ENCODE measurements around the gene SEMA4A.
"Not testable (repeated sequence)": the region's sequence is repeated elsewhere in the genome, so short reads cannot be mapped to it uniquely, and the experiment has no call there.

Gene SEMA4A

DNA sequence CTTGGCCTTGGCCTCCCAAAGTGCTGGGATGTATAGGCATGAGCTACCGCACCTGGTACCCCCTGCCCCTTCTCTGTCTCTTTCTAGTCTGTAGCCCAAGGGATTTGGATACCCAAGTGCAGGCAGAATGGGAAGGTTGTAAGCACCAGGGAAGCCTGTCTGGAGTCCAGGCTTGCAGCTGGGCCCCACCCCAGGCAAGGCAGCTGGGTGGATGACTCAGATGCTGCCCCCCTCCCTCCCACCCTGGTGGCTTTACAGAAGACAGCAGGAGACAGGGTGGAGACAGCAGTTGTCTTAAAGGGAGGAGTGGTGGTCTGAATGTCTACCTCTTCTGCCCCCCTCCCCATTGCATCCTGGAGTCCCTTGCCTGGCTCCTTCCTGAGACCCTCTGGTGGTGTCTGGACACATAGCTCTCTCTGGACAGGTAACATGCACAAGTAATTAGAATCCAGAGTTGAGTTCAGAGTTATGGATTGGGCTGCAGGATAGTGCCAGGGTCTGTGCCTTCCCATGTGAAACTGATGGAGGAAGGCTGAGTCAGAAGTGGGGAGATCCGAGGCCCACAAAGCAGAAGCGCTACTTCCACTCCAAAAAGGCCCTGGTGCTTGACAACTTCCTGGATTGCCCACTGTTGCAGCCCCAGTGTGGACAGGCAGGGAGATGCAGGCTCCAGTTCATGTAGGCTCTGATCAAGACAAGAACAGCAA lies 33.7 kb upstream of the SEMA4A start:
- DNase-seq, result peak; percentile 32 to 51

- DNase-seq, result no peak
Observed at GRCh38 chr1:156120318-156120717, 33.1 kb upstream of the SEMA4A start.

DNA sequence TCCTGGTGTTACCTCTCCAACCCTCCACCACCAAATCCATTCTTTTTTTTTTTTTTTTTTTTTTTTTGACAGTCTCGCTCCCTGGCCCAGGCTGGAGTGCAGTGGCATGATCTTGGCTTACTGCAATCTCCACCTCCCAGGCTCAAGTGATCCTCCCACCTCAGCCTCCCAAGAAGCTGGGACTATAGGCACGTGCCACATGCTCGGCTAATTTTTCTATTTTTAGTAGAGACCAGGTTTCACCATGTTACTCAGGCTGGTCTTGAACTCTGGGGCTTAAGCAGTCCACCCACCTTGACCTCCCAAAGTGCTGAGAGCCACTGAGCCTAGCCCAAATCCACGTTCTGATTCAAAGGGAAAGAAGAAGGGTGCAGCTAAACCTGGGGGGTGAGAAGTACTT lies 32.4 kb upstream of the SEMA4A start:
- DNase-seq, result not testable (repeated sequence)

DNA sequence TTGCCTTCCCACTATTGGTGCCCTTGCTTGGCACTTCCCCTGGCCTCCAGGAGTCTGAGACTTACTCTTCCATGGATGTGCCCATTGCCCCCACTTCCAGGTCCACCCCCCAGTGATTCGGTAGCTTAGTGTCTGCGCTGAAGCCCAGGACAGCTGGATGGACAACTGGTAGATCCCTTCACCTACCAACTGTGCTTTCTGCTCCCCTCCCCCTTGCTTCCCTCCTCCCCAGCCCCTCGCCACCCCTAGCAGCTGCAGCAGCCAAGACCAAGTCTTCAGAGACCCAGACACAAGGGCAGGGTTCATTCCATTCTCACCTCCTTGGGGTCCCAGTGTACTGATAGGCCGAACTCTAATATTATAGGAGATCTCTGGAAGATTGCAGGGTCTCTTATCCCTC lies 31.9 kb upstream of the SEMA4A start:
- no peak for DNase-seq

- DNase-seq, result no peak
Observed at GRCh38 chr1:156122086-156122485, 31.3 kb upstream of the SEMA4A start.

DNA sequence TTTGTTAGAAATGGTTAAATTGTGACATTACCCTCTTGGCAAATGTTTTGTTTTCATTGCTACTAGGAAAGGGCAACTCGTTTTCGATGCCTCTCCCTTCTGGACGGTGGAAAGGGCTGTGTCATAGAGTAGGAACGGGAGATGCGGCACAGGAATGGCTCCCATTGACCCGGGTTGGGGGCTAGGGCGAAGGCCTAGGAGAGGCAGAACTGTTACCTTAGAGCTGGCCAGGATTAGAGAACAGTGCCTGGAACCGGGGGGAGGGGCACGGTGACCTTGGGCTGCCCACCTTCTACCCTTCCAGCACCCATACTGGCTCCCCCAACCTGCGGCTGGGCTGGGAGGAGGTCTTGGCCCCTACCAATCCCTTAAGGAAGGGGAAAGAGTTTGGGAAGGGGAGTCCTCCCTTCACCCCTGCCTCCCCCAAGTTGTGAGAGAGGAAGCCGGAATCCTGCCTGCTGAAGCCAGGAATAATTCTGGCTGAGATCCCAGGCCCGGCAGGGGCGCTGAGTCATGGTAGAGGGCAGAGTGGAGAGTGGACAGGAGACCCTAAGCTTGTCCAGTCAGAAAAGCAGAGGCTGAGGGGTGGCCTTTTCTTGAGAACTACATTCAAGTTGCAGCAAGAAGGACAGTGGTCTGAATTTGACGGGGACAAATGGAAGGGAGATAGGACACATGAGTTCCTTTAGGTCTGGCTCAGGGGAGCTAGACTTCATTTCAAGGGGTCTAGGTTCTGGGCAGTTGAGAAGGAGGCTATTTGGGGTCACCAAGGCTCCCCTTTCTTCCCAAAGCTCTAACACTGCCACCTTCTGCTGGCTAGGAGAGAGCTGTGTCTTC lies 30.6 kb upstream of the SEMA4A start:
- no peak for DNase-seq

GRCh38 chr1:156123356-156124196 lies 29.8 kb upstream of the SEMA4A start:
- peak; percentile 57 to 71 for DNase-seq

- DNase-seq, result no peak
Observed at GRCh38 chr1:156124557-156125483, 28.6 kb upstream of the SEMA4A start.

- DNase-seq, result not testable (repeated sequence)
Observed at GRCh38 chr1:156125544-156125943, 27.8 kb upstream of the SEMA4A start.

GRCh38 chr1:156126043-156126629 lies 27.2 kb upstream of the SEMA4A start:
- DNase-seq, result peak; percentile 22 to 25

GRCh38 chr1:156126630-156127534 lies 26.5 kb upstream of the SEMA4A start:
- DNase-seq, result peak; percentile 87 to 95

DNA sequence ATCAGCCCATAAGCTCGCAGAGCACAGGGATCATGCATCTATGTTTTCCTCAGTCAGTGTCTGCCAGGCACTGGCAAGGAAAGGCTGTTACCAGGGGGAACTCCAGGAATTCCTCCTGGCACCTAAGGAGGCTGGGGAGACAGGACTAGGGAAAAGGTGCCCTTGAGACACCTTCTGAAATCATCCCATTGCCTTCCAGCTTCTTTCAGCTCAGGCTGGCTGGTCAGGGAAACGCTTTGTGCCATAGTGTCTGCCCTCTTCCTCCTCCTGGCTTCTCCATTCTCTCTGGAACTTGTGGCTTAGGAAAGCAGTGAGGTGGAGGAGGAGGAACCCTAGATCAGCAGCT lies 25.1 kb upstream of the SEMA4A start:
- DNase-seq, result no peak

- DNase-seq, result no peak
Observed at GRCh38 chr1:156128654-156129597, 24.5 kb upstream of the SEMA4A start.

- DNase-seq, result peak; percentile 19 to 23
Observed at GRCh38 chr1:156129687-156130577, 23.5 kb upstream of the SEMA4A start.

- DNase-seq, result no peak
Observed at GRCh38 chr1:156130578-156130942, 22.8 kb upstream of the SEMA4A start.

- no peak for DNase-seq
Observed at GRCh38 chr1:156134716-156135435, 18.5 kb upstream of the SEMA4A start.

- no peak for DNase-seq
Observed at GRCh38 chr1:156135930-156136871, 17.2 kb upstream of the SEMA4A start.

All from AML-193 (cell line).